Right ventricle myocardium inferior (tissue), 1 donor: ENCODE measurements around the gene CSNK1E. TPM values are rescaled to one million over a fixed set of nuclear protein-coding genes. Genes with fewer than 3 reads are reported as not detected.

Experiments used
- ATAC-seq: fragments of 200-7000 bp; cut with Tn5 transposase; one replicate; pipeline ENCODE4 v1.9.1; 2020; ENCODE audit warnings: mild to moderate bottlenecking, moderate library complexity
- DNase-seq: peaks from one replicate; pipeline ENCODE4 v3.0.0; 2021; ENCODE audit errors: missing footprints
- intact Hi-C: fragments of 100-400 bp; cut with DNase I; formaldehyde crosslinking; loops from one replicate; pipeline ENCODE4 v1.11.0; 2022
- total RNA-seq: library from RNA; stranded (reverse); fragmentation: NEBNext Ultra II Directional; extraction: Animal tissue kit (Norgen Biotek cat#: 25700); gene quantifications from one replicate; pipeline ENCODE4 v1.2.1, GENCODE V29; 2021
- donor health status: DM: no; HTN: yes; CAD: no; lungs with severe emphysema.

CSNK1E gene
- total RNA-seq, 1 donor from 2014 or later = 55.4 TPM

DNA sequence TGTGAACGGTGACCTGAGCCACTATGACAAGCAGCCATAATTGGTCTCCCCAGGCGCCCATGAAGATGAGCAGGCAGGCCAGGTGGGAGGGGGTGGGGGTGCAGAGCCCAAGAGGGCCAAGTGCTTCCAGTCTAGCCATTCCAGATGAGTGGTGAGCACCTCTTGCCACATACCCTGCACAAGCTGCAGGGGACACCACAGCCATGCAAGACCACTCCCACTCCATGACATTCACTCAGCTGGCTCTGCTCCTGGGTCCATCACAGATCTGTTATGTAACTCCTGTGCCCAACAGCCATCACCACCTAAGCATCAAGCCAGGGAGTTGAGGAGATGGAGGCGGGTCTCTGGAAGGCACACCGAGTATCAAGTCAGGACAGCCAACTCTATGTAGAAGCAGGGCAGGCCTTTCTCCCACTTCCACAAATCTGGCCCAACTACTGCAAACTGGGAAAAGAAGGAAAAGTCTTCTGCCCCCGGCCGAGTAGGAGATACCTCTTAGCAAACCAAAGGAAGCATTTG lies 52.9 kb downstream of the CSNK1E start:
- no peak for DNase-seq
- peak; percentile 18 for ATAC-seq
- intact Hi-C loops = loop anchor here (5.0 kb wide), 1 partner anchor 88 kb away; no protein-coding TSS in a partner anchor

DNA sequence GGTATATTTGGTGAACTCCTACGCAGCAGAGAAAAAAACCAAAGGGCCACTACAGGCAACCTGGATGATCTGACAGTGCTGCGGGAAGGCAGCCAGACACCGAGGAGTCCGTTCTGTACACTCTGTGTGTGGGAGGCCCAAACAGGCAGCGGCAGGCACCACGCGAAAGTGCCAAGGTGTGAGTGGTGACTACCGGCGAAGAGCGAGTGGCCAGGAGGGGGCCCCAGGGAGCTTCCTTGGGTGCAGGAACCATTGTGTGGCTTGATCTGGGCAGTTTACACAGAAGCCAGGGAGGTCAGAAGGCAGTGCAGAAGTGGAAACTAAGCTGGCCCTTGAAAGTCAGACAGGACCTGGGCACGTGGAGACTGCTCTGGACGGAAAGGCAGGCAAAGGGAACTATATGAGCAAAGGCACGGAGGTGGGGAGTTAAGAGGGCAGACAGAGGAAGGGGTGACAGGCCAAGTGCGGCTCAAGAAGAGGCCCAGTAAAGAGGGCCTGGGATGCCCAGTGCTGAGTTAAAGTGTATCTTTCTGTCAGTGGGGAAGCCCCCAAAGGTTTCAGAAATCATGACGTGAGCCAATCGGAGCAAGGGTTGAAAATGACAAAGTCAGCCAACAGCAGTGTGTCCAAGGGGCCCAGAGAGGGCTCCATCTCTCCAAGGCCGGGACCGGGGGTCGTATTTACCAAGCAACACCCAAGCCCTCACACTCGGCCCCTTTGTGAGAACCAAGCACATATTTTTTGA lies 55.0 kb downstream of the CSNK1E start:
- DNase-seq (peak; percentile 75), ATAC-seq (peak; percentile 45)

DNA sequence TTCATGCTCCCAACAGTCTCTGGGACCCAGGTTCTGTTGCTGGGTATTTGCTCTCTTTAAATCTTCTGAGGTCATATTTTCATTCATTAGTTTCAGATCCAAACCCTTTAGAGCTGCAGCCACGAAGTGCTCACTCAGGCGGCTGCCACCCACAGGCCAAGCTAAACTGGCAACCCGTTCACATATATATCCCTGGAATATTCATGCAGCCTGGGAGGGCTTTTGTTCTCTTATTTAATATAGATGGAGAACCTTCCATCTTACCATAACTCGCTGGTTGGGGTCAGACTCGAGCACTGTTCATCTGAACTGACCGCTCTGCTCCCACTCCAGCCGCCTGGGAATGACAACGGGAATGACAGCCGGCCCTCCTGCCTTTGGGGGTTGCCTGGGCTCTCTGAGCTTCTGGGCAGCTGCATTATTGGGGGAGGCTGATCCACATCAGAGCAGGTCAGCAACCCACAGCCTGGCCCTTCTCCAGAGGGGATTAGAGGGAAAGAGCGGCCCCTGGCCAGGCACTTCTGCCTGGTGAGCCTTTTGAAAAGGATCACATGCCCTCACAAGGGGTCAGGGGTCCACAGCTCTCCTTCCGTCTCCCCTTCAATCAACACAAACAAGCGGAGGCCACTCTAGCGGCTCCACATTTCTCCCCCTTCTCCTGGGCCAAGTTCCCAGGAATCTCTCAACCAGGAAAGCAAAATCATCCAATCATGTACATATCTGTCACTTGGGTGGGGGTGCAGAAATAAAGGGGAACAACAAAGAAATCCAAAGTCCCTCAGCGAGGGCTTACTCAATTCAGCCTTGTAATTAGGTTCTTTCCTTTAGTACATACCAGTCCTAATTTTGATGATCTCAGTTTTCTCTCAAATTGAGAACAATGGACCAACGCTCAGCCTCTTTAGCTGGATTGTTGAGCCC lies 56.2 kb downstream of the CSNK1E start:
- DNase-seq = no peak
- intact Hi-C loops = loop anchor here (5.0 kb wide), 1 partner anchor 91 kb away; no protein-coding TSS in a partner anchor
- ATAC-seq = no peak

More for the DNA sequence above, 55.0 kb downstream of the CSNK1E start:
- intact Hi-C loops = loop anchor here (5.0 kb wide), 1 partner anchor 90 kb away; no protein-coding TSS in a partner anchor

DNA sequence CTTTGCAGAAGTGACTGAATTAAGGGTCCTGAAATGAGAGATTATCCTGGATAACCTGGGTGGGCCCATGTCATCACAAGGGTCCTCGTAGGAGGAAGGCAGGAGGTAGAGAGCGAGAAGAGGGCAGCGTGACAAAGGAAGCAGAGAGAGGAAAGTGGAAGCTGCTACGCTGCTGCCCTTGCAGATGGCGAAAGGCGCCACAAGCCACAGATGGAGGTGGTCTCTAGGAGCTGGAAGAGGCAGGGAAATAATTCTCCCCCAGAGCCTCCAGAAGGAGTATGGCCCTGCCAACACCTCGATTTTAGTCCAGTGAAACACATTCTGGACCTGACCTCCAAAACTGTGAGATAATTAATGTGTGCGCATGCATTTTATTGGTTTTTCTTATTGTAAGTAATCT lies 57.9 kb downstream of the CSNK1E start:
- intact Hi-C loops = no loop called here
- no peak for DNase-seq
- ATAC-seq = no peak

DNA sequence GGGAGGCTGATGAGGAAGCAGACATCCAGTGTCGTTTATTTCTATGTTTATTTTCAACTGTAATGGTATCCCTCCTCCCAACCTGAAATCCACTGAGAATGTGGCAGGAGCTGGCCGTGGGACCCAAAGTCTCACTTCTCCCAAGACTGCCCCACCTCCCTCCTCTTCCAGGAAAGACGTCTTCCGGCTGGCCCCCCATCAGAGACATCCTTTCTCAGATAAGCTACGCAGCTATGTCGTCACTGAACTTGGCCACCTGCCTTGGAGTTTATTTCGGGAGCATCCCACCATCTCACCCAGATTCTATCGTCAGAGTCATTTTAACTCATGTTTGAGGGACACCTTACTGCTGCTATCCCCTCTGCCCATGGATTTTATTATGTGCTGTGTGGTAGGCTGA lies 58.3 kb downstream of the CSNK1E start:
- DNase-seq (peak; percentile 85), ATAC-seq (peak; percentile 53)
- intact Hi-C loops = no loop called here

DNA sequence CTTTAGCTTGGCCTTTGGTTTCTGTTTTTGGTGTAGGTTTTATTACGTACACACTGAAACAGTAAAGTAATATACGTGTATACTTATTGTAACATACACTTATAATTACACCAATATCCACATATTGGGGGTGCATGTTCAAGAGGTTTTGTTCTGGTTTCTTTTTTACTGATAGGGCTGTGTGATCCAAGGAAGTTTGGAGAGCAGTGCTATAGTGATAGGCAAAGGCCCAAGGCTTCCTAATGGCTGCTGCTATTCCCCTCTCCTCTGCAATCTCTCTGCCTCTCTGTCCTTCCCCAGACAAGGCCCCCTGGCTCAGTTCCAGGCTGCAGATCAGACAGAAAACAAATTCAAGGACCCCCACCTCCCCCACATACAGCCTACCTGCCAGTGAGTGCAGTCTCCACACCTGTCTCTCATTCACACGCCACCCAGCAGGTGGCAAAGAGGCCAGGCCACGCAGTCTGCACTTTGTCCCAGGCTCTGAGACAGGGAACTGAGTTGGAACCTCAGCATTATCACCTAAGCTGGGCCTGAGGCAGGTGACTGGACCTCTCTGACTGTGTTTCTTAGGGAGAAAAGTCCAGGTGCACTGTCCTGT lies 59.5 kb downstream of the CSNK1E start:
- intact Hi-C loops = no loop called here
- DNase-seq = no peak
- ATAC-seq = no peak

DNA sequence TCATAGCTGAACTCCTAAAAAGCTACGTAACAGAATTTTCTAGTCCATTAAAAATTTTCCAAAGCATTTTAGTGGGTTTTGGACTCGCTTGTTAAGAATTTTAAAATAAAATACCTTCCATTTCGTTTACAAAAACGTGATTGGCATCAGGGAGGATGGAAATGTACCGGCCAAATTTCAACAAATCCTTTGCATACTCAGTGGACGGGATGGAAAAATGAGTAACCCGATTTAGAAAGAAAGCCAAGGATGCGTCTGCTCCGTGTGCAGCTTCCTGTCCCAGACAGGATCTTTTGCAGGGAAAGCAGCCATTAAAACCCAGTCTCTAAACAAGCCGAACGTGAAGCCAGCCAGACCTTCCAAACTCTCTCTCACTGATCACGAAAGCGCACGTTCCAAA lies 60.1 kb downstream of the CSNK1E start:
- intact Hi-C loops = no loop called here
- no peak for ATAC-seq
- no peak for DNase-seq

DNA sequence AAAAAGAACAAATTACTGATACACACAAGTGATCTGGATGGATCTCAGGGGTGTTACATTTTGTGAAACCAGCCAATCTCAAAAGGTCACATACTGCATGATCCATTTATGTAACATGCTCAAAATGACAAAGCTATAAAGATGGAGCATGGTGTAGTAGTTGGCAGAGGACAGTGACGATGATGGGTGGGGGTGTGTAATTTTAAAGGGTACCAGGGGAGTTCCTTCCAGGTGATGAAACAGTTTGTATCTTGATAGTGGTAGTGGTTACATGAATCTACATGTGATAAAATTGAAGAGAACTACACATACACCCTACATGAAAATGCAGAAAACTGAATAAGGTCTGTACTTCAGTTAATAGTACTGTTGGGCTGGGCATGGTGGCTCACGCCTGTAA lies 61.5 kb downstream of the CSNK1E start:
- intact Hi-C loops = no loop called here
- DNase-seq (no peak), ATAC-seq (no peak)

DNA sequence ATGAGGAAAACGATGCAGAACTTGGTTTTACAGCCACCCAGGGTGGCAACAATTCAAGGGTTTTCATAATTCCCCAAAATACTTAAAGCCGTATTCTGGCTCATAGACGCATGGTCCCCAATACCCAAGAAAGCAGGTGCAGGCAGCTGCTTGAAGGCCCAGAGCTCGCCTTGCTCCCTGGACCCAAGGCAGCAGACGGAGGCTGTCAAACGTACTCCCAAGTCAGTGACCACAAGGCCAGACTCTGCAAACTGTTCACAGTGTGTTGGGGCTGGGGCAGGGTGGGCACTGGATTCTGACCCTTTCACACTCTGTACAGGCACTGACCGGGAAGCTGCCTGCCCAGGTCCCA lies 65.9 kb downstream of the CSNK1E start:
- intact Hi-C loops = no loop called here
- no peak for ATAC-seq
- no peak for DNase-seq

DNA sequence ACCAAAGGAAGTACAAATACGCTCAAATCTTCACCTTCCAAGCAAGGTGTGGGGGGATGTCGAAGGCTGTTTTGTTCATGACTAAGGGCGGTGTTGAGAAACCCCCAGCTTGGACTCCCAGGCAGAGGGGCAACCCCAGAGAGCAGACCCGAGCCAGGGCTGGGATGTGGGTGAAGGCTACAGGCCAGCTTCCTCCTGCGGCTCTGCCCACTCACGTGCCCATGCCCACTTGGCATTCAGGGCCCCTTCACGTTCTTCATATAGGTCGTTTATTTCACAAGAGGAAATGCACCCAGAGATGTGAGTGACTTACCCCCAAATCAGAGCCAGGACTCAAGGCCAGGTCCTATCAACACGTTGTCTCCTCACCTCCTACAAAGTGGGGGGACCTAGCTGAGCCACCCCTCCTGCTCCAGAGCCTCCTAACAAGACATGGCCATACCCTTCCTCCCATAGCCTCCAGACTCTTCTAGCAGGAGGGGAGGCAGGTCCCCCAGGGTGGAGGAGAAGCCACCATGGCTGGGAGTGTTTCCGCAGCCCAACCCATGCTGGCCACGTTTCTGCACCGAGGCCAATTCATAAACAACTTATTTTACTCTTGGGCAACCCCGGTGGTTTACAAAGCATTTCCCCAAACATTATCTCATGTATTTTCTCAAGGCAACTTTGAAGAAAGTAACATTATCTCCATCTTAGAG lies 66.4 kb downstream of the CSNK1E start:
- no peak for ATAC-seq
- peak; percentile 64 for DNase-seq
- intact Hi-C loops = no loop called here

DNA sequence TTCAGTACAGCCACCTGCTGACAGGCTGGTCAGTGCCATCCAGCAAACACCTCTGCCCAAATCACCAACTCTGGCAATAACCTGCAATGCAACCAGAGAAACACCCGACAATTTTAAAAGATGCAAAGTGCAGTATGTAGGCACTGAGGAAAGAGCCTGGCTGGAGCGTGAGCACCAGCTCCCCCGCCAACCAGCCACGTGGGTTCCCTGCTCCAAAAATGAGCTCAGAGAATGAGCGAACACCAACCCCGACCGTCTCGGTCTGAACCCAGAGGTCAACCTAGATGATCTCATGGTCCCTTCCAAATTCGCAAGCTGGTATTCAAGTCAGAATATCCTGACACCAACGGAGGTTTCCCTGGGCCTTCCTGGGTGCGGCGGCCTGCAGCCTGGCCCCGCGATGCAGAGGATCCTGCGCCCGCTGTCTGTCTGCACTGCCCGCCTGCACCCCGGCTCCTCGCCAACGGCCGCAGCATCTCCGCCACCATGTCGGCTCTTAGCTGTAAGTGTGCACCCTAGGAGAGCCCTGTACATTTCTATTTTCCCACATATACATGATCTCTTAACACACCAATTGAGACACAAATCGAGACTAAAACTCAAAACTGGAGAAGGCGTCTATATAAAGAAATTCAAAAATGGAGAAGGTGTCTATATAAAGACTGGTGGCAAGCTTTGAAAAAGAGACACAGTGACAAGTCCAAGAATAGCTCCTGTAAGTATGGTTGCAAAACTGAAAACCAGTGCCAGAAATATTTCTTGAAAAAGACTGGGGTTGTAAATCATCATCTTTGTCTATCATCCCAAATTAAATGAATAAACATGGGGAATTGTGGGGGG lies 67.2 kb downstream of the CSNK1E start:
- DNase-seq (peak; percentile 21), ATAC-seq (no peak)
- intact Hi-C loops = no loop called here

DNA sequence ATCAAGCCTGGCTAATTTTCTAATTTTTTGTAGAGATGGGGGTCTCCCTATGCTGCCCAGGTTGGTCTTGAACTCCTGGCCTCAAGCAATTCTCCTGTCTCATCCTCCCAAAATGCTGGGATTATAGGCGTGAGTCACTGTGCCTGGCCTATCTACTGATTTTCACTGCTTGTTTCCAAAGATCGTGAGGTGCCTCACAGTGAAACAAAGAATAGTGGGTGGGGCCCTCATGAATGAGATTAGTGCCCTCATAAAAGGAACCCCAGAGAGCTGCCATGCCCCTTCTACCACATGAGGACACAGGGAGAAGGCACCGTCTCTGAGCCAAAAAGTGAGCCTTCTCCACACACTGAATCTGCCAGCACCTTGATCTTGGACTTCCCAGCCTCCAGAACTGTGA lies 67.9 kb downstream of the CSNK1E start:
- ATAC-seq (no peak), DNase-seq (no peak)
- intact Hi-C loops = no loop called here

DNA sequence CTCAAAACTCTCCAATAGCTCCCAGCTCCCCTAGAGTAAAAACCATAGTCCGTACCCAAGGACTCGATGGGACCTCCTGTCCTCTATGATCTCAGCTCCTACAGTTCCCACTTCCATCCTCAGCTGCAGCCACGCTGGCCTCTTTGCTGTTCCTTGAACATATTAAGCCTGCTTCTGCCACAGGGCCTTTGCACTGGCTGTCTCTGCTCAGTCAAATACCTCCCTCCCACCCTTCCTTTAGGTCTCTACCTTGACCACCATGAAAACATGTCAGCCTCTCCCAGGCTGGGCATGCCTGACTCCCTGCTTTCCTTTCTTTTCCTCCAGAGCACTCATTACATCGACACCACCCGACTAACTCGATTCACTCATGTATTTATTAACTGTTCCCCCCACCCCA lies 69.0 kb downstream of the CSNK1E start:
- intact Hi-C loops = no loop called here
- ATAC-seq = no peak
- DNase-seq = no peak

DNA sequence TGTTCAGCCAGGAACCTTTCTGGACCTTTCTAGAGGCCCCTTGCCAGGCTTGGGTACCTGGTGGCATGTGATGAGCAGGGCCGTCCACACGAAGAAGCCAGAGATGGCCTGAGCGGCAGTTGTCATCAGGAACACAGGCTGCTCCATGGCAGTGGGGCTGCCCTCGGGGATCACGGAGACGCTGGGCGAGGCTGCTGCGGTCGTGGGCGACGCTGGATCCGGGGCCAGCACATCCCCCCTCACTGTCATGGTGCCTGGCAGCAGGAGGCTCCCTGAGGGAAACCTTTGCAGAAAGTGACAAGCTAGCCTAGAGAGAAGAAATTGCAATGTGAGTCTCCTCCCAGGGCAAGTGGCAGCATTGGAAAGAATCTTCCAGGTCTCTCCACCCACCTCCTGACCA lies 69.5 kb downstream of the CSNK1E start:
- intact Hi-C loops = no loop called here
- DNase-seq (no peak), ATAC-seq (no peak)

DNA sequence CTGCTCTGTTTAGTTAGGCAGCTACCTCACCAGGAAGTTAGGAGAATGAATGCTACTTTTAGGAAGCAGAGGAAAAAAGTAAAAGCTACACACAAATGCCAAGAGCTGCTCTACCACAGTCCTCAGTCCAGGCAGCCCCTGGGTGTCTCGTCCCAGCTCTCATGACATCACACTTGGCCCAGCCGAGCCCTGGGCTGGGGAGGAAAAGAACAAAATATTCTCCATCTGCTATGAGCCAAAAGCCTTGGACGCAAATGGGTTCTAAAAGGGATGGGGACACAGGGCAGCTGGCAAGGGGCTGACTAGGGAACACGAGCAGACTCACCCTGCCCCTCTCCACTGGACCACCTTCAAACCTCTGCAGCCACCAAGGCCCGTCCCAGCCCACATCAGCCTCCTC lies 70.5 kb downstream of the CSNK1E start:
- intact Hi-C loops = no loop called here
- DNase-seq (peak; percentile 85), ATAC-seq (peak; percentile 84)

DNA sequence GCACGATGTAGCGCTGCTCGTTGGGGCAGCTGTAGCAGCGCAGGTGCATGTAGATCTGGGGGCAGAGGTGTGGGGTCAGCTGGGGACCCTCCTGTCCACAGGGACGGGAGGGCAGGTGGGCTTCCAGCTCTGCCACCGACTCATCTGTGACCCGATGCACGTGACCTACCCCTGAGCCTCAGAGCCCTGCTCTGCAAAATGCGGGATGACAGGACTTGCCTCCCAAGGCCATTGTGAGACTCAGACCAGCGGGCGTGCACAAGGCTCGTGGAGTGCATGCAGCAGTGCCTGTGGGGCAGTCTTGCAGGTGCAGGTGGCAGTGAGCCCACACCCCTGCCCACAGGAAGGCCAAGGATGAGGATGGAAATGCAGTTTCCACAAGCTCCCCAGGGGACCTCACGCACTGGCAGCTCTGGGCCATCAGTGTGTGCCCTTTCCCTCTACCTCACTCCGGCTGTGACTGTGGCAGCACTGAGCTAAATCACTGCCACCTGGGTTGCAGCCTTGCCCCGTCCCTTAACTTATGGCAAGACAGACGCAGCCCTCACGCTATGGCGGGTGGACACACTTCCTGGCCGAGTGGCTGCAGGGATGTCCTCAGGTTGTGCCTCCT lies 71.1 kb downstream of the CSNK1E start:
- intact Hi-C loops = no loop called here
- DNase-seq (no peak), ATAC-seq (no peak)

DNA sequence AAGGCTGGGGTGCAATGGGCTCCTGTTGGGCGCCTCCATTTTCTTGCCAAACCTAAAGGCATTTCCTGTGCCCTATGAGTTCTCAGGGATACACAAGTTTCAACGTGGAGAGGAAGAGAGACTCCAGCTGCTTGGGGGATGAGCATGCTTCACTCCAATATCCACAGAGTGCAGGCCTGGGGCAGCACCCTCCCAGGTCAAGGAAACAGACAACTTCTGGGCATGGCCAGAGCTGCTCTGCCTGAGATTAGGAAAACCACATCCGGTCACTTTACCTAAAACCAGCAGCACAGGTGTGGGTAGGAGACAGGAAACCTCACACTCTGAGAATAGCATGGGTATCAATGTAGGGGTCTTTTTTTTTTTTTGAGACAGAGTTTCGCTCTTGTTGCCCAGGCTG lies 73.1 kb downstream of the CSNK1E start:
- no peak for ATAC-seq
- no peak for DNase-seq
- intact Hi-C loops = no loop called here
